Right lobe of liver (tissue), 4 donors: ENCODE results near the gene DDX52.

Experiments used
- CTCF ChIP-seq, 4 donors: fragments of 200-600 bp in 3 of 4; fragments of 450-650 bp in 1 of 4; IDR thresholded peaks; one replicate each; pipeline versions ENCODE4 v1.5.1 to v1.8.0; 2016 to 2022; ENCODE audit warnings: antibody characterized with exemption in 4 of 4, mild to moderate bottlenecking in 2 of 4
- POLR2A ChIP-seq: fragments of 450-650 bp; IDR thresholded peaks from one replicate; pipeline ENCODE4 v1.6.1; 2017; ENCODE audit warnings: antibody characterized with exemption, mild to moderate bottlenecking
- donor health status: DM: no; HTN: no; CAD: no.
- donor health status: DM: no; HTN: no; CAD: no.
- donor health status: DM: no; HTN: yes; CAD: no.

- no peak for TF ChIP-seq CTCF (IDR thresholded peaks at IDR 0.05)
- TF ChIP-seq POLR2A: no peak
Measured at GRCh38 chr17:37585066-37585465, 58.2 kb downstream of the DDX52 start.
